Fibroblast of the aortic adventitia (primary cell): ENCODE results near the gene CAMK2B. TPM values are rescaled to one million over a fixed set of nuclear protein-coding genes. Genes with fewer than 3 reads are reported as not detected.

Source experiments
- DNase-seq: peaks from one replicate; pipeline ENCODE4 v3.0.0-alpha.2; 2010; ENCODE audit warnings: low read depth
- H3K4me3 ChIP-seq: 2 replicates; pipeline ENCODE4 v1.5.1; 2011; ENCODE audit warnings: low read depth, mild to moderate bottlenecking, control low read depth, low read length, moderate library complexity
- CTCF ChIP-seq: IDR thresholded peaks from 2 replicates; pipeline ENCODE4 v1.5.1; 2011; ENCODE audit warnings: mild to moderate bottlenecking, low read length, control low read depth, inconsistent platforms; ENCODE audit not compliant: insufficient read depth
- total RNA-seq: library from RNA; depleted of rRNA; stranded (reverse); fragments of >200 nt; gene quantifications from 2 replicates; pipeline ENCODE4 v1.2.3, GENCODE V29; 2012; ENCODE audit warnings: low replicate concordance

CAMK2B gene
- total RNA-seq, 1 donor, result 6.4 TPM

DNA sequence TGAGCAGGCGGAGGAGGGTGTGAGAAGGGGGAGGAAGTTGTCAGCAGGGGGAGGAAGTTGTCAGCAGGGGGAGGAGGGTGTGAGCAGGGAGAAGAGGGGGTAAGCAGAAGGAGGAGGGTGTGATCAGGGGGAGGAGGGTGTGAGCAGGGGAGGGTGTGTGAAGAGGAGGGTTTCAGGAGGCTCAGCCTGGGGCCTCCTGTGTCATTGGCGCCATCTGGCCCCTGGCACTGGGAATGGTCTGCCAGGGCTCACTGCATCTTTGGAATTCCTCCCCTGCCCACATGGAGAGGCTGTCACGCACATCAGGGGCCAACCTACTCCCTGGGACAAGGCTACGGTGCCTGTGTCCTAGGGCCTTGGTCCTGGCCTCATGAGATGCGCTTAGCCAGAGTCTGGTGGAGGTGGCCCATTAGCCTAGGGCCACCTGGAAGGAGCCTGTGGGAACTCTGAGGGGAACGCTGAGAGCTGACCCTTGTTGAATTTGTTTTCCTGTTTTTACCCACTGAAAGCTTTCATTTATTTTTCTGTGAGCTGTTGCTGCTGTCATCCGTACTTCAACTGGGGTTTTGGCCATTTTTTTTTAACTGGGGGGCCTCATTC is 18.0 kb downstream of the CAMK2B start:
- peak; percentile 48 for TF ChIP-seq CTCF
- no peak overlapping the region for H3K4me3 ChIP-seq
- peak; percentile 47 for DNase-seq

- no peak for TF ChIP-seq CTCF
- no peak overlapping the region for H3K4me3 ChIP-seq
- no peak for DNase-seq
Observed at GRCh38 chr7:44306606-44307005, 18.8 kb downstream of the CAMK2B start.

DNA sequence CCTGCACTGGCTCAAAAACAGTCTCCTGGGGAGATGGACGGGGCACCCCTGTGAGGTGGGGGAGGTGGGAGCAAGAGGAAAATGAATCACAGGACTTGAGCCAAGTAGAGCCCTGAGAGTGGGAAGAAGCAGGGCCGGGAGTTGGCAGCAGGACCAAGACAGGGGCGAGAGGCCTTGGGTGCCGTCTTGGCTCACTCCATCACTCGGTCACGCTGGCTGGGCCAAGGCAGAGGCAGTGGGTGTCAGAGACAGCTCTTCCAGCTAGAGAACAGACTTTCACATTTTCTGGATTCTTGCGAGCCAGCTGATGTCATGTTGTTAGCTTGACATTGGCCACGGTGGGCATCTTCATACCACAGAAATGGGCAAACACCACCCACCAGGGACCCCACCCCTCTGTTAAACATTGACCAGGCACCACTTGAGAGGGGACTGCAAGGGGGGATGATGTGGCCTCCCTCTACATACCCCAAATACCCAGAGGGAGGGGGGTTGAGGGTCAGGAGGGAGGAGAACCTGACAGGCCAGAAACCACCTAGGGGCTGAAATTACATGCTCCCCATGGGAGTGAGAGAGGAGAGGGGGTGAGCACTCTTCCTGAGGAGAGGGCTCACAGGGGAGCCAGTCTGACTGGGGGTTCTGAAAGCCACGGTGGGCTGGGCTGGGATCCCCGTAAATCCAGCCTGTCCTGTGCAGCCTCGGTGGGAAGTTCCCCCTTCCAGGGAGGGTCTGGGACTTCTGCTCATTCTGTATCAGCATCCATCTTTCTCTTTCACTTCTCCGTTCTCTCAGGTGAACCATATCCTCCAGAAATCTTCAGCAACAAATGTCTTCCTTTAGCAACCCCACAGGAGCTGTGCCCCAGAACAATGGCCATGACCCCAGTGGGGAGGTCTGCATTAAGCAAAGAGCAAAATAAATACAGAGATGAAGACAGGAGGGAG is 19.6 kb downstream of the CAMK2B start:
- no peak for DNase-seq
- no peak overlapping the region for H3K4me3 ChIP-seq
- no peak for TF ChIP-seq CTCF

- DNase-seq, result no peak
- TF ChIP-seq CTCF, result no peak
- H3K4me3 ChIP-seq, result no peak overlapping the region
Observed at GRCh38 chr7:44294325-44295069, 30.9 kb downstream of the CAMK2B start.

GRCh38 chr7:44293561-44294324 is 31.7 kb downstream of the CAMK2B start:
- no peak for TF ChIP-seq CTCF
- H3K4me3 ChIP-seq, result no peak overlapping the region
- no peak for DNase-seq
